Measurements from ENCODE around the gene CAPS.

The CAPS gene

GRCh38 chr19:5935473-5936291 lies 21.6 kb downstream of the CAPS start:
- DNase-seq = no peak

- DNase-seq = no peak
Measured at GRCh38 chr19:5936292-5936592, 22.2 kb downstream of the CAPS start.

GRCh38 chr19:5937550-5937949 lies 23.5 kb downstream of the CAPS start:
- DNase-seq = no peak

GRCh38 chr19:5940260-5941208 lies 26.5 kb downstream of the CAPS start:
- no peak for DNase-seq

GRCh38 chr19:5941673-5942072 lies 27.6 kb downstream of the CAPS start:
- DNase-seq = no peak

- no peak for DNase-seq
Measured at GRCh38 chr19:5943045-5943444, 29.0 kb downstream of the CAPS start.

- DNase-seq = no peak
Measured at GRCh38 chr19:5943623-5944022, 29.6 kb downstream of the CAPS start.

- no peak for DNase-seq
Measured at GRCh38 chr19:5947435-5947834, 33.4 kb downstream of the CAPS start.

GRCh38 chr19:5948752-5949564 lies 34.9 kb downstream of the CAPS start:
- DNase-seq = no peak

- DNase-seq = peak; percentile 47
Measured at GRCh38 chr19:5949792-5950305, 35.8 kb downstream of the CAPS start.

GRCh38 chr19:5950741-5951140 lies 36.7 kb downstream of the CAPS start:
- DNase-seq = no peak

- DNase-seq = no peak
Measured at GRCh38 chr19:5951338-5951861, 37.3 kb downstream of the CAPS start.

- DNase-seq = no peak
Measured at GRCh38 chr19:5952193-5953029, 38.4 kb downstream of the CAPS start.

- DNase-seq = no peak
Measured at GRCh38 chr19:5953030-5953589, 39.1 kb downstream of the CAPS start.

- peak; percentile 38 for DNase-seq
Measured at GRCh38 chr19:5953680-5954213, 39.7 kb downstream of the CAPS start.

GRCh38 chr19:5954293-5954692 lies 40.2 kb downstream of the CAPS start:
- DNase-seq = no peak

- no peak for DNase-seq
Measured at GRCh38 chr19:5955636-5955935, 41.5 kb downstream of the CAPS start.

- DNase-seq = no peak
Measured at GRCh38 chr19:5956323-5956722, 42.3 kb downstream of the CAPS start.

- no peak for DNase-seq
Measured at GRCh38 chr19:5956728-5957127, 42.7 kb downstream of the CAPS start.

- DNase-seq = no peak
Measured at GRCh38 chr19:5957170-5957569, 43.1 kb downstream of the CAPS start.

All from activated CD4-positive, CD25-positive, alpha-beta regulatory T cell treated with anti-CD3 and anti-CD28 coated beads, Interleukin-2, amount 50 U/mL, for 72 hours (primary cell).